ENCODE results near the gene KANK3.
A peak's percentile ranks its signal among the peaks of the same experiment; 100 is the strongest.
"Not testable (repeated sequence)": the region's sequence is repeated elsewhere in the genome, so short reads cannot be mapped to it uniquely, and the experiment has no call there.

KANK3 gene

DNA sequence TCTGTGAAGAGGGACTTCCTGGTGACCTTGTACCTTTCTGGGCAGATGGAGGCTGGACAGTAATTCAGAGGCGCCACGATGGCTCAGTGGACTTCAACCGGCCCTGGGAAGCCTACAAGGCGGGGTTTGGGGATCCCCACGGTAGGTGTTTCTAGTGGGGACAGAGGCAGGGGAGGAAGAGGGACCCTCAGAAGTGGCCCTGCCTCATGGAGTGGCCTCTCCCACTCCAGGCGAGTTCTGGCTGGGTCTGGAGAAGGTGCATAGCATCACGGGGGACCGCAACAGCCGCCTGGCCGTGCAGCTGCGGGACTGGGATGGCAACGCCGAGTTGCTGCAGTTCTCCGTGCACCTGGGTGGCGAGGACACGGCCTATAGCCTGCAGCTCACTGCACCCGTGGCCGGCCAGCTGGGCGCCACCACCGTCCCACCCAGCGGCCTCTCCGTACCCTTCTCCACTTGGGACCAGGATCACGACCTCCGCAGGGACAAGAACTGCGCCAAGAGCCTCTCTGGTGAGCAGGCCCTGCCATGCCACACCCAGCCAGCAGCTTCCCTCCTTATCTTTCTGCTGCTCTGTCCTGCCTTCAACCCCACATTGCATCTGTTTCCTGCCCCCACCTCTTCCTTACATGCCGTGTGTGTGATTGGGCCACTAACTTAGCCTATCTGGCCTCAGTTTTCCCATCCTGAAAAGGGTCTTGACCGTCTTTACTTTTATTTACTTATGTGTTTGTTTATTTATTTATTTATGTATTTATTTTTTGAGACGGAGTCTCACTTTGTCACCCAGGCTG, 28.1 kb upstream of the KANK3 start:
- DNase-seq (ENCODE audit: low read depth in 2 of 3, low spot score in 1 of 3), result no peak

DNA sequence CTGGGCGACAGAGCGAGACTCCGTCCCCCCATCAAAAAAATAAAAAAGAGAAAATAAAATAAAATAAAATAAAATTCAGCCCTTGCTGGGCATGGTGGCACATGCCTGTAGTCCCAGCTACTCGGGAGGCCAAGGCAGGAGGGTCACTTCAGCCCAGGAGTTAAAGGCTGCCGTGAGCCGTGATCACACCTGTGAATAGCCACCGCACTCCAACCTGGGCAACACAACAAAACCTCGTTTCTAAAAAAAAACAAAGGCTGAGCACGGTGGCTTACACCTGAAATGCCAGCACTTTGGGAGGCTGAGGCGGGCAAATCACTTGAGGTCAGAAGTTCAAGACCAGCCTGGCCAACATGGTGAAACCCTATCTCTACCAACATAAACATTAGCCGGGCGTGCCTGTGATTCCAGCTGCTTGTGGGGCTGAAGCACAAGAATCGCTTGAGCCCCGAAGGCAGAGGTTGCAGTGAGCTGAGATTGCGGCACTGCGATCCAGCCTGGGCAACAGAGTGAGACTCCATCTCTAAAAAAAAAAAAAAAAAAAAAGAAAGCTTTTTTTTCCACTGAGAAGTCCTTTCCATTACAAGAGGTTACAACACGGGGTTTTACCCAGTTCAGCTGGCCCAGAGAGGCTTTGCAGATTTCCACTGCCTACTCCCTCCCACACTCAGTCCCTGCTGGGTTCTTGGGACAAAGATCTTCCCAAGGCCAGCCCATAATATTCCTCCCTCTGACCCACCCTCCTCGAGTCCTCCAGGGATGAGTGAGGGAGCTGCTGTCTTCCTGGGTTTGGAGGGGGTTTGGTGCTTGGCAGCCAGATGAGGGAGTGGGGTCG, 27.3 kb upstream of the KANK3 start:
- no peak for DNase-seq (ENCODE audit: low read depth in 2 of 3, low spot score in 1 of 3)

DNA sequence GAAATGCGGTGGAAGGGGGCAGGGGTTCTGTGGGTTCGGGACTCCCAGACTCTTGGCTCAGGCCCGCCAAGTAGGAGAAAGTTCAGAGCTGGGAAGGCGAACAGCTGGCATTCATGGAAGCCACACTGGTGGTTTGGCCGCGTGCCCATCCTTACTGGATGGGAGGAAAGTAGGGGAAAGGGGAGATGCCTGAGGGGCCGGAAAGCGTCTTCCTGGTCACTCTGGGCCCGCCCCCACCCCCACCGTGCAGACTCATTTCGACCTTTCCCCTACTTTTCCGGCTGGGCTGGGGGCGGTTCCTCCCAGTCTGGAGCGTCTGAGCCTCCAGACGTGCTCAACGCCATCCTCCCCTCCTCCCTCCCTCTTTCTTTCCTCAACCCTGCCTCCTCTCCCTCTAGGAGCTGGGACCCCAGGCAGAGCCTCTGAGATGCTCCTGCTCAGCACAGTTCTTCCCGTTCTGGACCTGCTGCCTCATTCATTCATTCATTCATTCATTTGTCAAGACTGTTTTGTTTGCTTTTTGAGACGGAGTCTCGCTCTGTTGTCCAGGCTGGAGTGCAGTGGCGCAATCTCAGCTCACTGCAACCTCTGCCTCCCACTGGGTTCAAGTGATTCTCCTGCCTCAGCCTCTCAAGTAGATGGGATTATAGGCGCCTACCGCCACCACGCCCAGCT, 24.4 kb upstream of the KANK3 start:
- DNase-seq (ENCODE audit: low read depth in 2 of 3, low spot score in 1 of 3), result no peak

DNA sequence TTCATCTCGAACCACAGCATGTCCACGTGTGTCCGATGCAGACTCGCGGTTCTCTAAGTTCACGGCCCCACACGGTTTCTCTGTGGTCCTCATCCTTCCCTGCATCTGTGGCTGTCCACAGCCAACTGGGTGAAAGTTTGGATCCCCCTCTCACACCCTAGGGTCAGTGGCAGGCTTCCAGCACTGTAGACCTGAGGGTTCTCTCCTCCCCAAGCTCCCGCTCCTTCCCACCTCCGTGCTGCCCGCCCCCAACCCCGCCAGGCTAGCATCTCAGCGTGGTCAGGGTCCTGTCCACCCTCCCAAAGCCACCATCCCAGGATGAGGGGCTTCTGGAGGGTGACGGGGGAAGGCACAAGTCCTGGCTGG, 23.9 kb upstream of the KANK3 start:
- DNase-seq (ENCODE audit: low read depth in 2 of 3, low spot score in 1 of 3), result no peak

DNA sequence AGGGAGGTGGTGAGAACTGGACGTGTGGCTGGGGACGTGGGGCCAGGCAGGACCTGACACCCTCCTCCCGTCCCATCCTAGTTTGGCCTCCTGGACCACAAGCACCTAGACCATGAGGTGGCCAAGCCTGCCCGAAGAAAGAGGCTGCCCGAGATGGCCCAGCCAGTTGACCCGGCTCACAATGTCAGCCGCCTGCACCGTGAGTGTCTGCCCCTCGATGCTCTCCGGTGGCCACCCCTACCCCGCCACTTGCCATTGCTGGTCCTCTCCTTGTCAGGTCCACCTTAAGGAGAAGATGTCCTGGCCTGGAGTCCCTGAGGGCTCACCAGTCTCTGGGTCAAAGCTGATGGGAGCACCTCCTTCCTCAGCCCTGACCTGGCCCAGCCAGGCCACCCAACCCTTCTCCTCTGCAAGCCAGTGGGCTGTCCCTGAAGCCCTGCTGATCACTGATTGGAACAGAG, 23.1 kb upstream of the KANK3 start:
- no peak for DNase-seq (ENCODE audit: low read depth in 2 of 3, low spot score in 1 of 3)

DNA sequence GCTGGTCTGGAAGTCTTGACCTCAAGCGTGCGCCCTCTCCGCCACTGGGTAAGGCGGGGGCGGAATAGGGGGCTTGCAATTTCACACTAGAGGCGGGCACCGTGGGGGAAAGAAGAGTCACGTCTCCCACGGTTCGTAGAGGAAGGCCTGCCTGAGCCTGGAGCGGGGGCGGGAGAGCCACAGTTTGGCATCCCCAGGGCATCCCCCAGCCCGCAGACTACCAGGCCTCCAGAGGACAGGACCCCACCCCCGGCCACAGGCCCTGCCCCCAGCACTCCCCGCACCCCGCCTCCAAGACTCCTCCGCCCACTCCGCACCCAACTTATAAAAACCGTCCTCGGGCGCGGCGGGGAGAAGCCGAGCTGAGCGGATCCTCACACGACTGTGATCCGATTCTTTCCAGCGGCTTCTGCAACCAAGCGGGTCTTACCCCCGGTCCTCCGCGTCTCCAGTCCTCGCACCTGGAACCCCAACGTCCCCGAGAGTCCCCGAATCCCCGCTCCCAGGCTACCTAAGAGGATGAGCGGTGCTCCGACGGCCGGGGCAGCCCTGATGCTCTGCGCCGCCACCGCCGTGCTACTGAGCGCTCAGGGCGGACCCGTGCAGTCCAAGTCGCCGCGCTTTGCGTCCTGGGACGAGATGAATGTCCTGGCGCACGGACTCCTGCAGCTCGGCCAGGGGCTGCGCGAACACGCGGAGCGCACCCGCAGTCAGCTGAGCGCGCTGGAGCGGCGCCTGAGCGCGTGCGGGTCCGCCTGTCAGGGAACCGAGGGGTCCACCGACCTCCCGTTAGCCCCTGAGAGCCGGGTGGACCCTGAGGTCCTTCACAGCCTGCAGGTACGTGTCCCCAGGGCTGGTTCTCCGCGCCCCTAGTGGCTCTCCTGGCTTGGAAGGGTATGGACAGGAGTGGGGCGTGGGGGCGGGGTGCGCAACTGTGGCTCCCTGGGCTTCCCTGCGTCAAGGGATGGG, 21.0 kb upstream of the KANK3 start, which contains the start of gene ANGPTL4:
ANGPTL4 (plus strand) TSS at position 353 of the 969 bp plus-strand sequence; CDS start at position 520, 167 bp downstream.
- DNase-seq (ENCODE audit: low read depth in 2 of 3, low spot score in 1 of 3), result peak; percentile 30 to 70 (median 60)

DNA sequence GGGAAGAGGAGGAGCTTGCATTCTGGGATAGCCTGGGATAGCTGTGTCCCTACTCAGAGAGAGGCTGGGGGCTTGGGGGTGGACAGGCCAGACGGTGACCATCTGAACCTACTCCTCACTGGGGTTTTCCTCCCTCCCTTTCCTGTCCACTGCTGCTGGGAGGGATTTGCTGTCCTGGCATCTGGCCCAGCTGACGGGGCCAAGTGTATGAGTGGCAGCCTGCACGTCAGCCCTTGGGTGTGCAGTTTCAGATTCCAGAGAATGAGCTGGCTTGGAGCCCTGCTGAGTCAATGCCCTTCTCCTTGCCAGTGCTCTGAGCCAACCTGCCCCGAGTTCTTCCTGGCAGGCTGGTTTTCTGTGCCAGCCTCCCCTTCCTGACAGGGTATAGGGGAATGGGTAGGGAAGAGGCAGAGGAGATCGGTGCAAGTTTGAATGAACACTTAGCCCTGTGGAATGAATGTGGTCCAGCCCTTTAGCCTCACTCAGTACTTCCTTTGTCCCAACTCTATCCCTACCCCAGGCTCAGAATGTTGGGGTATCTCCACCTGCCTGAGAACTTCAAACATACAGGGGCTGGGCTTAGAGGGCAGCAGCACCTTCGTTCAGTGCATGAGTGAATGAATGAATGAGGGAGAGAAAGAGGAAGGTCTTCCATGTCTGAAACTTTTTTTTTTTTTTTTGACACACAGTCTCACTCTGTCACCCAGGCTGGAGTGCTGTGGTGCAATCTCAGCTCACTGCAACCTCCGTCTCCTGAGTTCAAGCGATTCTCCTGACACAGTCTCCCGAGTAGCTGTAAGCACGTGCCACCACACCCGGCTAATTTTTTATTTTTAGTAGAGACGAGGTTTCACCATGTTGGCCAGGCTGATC, 19.1 kb upstream of the KANK3 start:
- peak in 1 of 3 donors; percentile 31 for DNase-seq (ENCODE audit: low read depth in 2 of 3, low spot score in 1 of 3)

DNA sequence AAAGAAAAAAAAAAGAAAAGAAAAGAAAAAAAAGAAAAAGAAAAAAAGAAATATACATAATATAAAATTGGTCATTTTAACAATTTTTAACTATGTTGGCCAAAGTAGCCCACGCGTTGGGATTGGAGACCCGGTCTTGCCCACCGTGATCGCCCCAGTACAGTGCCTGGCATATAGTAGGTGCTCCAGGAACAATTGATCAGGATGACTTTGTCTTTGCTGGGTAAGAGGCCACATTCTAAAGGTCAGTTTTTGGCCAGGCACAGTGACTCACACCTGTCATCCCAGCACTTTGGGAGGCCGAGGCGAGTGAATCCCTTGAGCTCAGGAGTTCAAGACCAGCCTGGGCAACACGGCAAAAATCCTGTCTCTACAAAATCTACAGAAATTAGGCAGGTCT, 17.1 kb upstream of the KANK3 start:
- no peak for DNase-seq (ENCODE audit: low read depth in 2 of 3, low spot score in 1 of 3)

DNA sequence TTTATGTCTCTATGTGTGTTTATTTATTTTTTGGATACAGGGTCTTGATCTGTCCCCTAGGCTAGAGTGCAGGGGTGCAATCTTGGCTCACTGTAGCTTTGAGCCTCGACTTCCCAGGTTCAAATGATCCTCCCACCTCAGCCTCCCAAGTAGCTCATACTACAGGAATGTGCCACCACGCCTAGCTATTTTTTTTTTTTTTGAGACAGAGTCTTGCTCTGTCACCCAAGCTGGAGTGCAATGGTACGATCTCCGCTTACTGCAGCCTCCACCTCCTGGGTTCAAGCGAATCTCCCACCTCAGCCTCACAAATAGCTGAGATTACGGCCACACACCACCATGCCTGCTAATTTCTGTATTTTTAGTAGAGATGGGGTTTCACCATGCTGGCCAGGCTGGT, 15.9 kb upstream of the KANK3 start:
- no peak for DNase-seq (ENCODE audit: low read depth in 2 of 3, low spot score in 1 of 3)

DNA sequence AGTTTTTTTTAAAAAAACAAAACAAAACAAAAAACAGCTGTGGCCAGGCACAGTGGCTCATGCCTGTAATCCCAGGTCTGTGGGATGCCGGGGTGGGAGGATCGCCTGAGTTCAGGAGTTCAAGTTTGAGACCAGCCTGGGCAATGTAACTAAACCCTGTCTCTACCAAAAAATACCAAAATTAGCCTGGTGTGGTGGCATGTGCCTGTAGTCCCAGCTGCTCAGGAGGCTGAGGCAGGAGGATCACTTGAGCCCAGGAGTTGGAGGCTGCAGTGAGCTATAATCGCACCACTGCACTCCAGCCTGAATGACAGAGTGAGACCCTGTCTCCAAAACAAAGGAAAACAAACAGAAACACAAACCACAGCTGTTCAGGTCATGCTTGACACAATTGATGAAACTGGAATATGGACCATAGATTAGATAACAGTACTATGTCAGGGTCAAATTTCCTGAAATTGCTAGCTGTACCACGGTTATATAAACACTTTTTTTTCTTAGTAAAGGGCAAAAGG, 14.0 kb upstream of the KANK3 start:
- DNase-seq (ENCODE audit: low read depth in 2 of 3, low spot score in 1 of 3), result no peak

DNA sequence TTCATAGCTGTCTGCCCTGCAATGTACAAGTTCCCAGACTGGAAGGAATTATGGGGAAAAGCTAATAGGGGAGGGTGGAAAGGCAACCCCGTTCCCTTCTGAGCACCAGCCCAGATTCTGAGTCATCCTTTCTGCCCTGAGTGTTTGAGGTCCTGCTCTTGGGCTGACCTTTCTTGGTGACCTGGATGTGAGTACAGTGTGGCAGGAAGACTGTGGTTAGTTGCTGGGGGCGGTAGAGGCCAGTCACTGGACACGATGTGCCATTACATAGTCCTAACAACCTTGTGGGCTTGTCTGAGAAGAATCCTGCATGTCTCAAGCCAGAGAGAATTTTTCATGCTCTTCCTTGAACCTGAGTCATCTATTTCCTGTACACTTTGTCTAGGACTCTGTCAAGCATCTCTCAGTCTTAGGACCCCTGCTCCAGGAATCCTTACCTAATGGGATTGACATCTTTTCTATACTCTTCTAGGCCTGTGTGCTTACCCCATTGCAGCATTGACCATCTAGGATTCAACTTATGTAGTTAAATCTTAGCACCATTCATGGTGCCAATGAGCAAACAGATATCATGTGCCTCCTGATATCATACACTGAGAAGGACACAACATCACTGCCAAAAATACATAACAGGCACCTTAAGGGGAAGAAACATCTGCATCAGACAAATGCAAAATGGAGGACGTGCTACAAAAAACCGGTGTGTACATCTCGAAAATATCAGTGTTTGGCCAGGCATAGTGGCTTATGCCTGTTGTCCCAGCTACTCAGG, 12.8 kb upstream of the KANK3 start:
- DNase-seq (ENCODE audit: low read depth in 2 of 3, low spot score in 1 of 3), result no peak

DNA sequence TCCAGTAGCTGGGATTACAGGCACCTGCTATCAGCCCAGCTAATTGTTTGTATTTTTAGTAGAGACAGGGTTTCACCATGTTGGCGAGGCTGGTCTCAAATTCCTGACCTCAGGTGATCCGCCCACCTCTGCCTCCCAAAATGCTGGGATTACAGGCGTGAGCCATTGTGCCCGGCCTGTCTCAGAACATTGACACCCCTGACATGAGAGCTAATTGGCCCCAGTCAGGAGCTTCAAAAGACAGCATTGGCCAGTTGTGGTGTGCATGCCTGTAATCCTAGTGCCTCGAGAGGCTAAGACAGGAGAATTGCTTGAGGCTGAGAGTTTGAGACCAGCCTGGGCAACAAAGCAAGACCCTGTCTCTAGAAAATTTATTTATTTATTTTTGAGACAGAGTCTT, 9.8 kb upstream of the KANK3 start:
- not testable (repeated sequence) for DNase-seq (ENCODE audit: low read depth in 2 of 3, low spot score in 1 of 3)

DNA sequence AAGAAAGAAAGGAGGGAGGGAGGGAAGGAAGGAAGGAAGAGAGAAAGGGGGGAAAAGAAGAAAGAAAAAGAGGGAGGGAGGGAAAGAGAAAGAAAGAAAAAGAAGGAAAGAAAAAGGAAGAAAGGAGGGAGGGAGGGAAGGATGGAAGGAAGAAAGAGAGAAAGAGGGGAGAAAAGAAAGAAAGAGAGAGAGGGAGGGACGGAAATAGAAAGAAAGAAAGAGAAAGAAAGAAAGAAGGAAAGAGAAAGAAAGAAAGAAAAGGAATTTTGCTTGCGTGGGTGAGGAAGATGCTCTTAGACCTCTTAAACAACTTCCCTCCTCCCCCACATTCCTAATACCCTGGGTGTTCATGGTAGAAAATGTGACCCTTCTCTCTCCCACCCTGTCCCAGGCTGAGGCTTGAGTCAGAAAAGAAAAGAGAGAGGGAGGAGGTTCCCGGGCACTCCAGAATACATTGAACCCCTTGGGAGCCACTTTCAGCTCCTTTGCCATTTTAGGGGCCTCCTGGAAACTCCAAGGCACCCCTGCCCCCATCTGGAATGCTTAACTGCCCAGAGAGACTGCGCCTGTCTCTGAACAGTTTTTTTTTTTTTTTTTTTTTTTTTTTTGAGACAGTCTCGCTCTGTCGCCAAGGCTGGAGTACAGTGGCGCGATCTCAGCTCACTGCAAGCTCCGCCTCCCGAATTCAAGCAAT, 9.2 kb upstream of the KANK3 start:
- DNase-seq (ENCODE audit: low read depth in 2 of 3, low spot score in 1 of 3), result no peak

DNA sequence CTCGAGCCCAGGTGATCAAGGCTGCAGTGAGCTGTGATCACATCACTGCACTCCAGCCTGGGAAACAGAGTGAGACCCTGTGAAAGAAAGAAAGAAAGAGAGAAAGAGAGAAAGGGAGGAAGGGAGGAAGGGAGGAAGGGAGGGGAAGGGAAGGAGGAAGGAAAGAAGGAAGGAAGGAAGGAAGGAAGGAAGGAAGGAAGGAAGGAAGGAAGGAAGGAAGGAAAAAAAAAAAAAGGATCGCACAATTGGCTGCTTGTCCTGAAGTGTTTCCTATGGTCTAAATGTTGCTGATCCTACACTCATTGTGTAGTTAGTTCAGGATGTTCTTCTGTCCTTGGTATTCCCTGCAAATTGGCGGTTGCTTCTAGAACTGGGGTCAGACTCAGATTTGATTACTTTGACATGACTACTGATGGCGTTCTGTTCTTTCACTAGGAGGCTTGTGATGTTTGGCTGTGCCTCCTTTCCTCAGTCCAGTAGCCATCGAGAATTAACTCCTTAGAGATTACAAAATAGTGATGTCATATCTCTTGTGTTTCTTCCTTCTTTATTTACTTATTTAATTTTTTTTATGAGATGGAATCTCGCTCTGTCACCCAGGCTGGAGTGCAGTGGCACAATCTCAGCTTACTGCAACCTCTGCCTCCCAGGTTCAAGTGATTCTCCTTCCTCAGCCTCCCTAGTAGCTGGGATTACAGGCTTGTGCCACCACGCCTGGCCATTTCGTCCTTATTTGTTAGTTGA, 6.7 kb upstream of the KANK3 start:
- DNase-seq (ENCODE audit: low read depth in 2 of 3, low spot score in 1 of 3), result not testable (repeated sequence)

DNA sequence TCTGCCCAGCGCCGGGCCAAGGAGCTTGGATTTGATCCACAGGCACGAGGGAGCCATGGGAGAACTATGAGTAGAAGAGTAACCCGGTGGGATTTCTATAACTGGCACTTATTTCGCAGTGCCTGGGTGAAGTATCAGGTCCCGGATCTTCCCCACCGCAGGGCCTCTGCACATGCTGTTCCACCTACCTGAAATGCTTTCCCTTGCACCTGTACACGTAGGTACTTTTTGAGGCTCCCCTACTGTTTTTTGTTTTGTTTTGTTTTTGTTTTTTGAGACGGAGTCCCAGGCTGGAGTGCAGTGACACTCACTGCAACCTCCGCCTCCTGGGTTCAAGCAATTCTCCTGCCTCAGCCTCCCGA, 402 bp upstream of the KANK3 start:
- DNase-seq (ENCODE audit: low read depth in 2 of 3, low spot score in 1 of 3), result no peak

DNA sequence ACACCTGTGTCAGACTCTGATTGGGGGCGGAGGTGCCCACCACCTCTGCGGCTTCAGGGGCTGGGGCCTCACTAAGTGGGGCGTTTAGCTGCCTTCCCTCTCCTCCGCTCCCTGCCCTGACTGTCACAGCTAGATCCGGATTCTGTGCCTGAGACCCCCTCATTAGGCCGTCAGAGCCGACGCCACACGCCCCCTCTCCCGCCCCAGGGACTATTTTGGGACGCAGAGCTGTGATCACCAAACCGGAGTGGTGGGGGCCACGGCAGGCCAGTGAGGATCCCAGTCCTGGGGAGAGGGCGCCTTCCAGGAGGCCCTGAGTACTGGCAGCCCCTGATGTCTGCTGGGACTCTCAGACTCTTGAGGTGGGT, 762 bp downstream of the KANK3 start:
- no peak for DNase-seq (ENCODE audit: low read depth in 2 of 3, low spot score in 1 of 3)

DNA sequence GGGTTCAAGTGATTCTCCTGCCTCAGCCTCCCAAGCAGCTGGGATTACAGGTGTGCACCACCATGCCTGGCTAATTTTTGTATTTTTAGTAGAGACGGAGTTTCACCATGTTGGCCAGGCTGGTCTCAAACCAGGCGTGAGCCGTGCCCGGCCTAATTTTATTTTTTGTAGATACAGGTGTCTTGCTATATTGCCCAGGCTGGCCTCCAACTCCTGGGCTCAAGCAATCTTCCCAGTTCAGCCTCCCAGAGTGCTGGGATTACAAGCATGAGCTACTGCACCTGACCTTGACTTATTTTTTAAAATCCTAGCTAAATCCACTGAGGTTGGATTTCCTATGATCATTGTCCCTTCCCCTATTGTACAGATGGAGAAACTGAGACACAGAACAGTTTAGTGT, 1.6 kb downstream of the KANK3 start:
- not testable (repeated sequence) for DNase-seq (ENCODE audit: low read depth in 2 of 3, low spot score in 1 of 3)
